ENCODE results near the gene CAND2. TPM values are rescaled to one million over a fixed set of nuclear protein-coding genes. Genes with fewer than 3 reads are reported as not detected.

Gene CAND2
- total and polyA plus RNA-seq, 4 donors: 0.38 to 1.6 (median 0.92) TPM

DNA sequence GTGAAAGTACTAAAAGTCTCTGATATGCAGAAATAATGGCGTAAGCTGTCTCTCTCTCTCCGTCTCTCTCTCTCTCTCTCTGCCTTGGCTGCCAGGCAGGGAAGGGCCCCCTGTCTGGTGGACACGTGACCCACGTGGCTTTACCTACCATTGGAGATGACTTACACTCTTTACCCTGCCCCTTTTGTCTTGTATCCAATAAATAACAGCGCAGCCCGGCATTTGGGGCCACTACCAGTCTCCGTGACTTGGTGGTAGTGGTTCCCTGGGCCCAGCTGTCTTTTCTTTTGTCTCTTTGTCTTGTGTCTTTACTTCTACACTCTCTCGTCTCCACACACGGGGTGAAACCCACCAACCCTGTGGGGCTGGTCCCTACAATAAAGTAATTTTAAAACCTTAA, 25.2 kb upstream of the CAND2 start:
- no peak overlapping the region for H3K27ac ChIP-seq (ENCODE audit: low read depth in 1 of 2, low read length in 2 of 2)
- H3K4me3 ChIP-seq (ENCODE audit: low read depth in 1 of 3, low read length in 3 of 3): no peak overlapping the region
- no peaks in the 10 kb centered on the region for H3K27me3 ChIP-seq (ENCODE audit: control insufficient read depth in 4 of 4, insufficient read depth in 4 of 4, low read length in 3 of 4)
- WGBS: 90% methylated on average over 9 of the region's 9 CpGs
- no peaks in the 10 kb centered on the region for H3K9me3 ChIP-seq (ENCODE audit: control insufficient read depth in 4 of 4, low read length in 3 of 4)
- H3K9ac ChIP-seq (ENCODE audit: low read depth in 1 of 2, low read length in 2 of 2): no peak overlapping the region
- DNase-seq (ENCODE audit: low spot score): no peak
- no peaks in the 10 kb centered on the region for H3K4me1 ChIP-seq (ENCODE audit: control insufficient read depth in 4 of 4, insufficient read depth in 4 of 4, low read length in 3 of 4)
- H3K36me3 ChIP-seq (ENCODE audit: control insufficient read depth in 4 of 4, insufficient read depth in 3 of 4, low read depth in 1 of 4, low read length in 3 of 4): no peaks in the 10 kb centered on the region
- TF ChIP-seq JUND (IDR thresholded peaks at IDR 0.05): no peak
- TF ChIP-seq HNF4A (conservative IDR thresholded peaks at IDR 0.05): no peak
- TF ChIP-seq SP1 (IDR thresholded peaks at IDR 0.05): no peak
- TF ChIP-seq MAX (IDR thresholded peaks at IDR 0.05): no peak
- TF ChIP-seq HNF4G (IDR thresholded peaks at IDR 0.05): no peak
- TF ChIP-seq EGR1 (IDR thresholded peaks at IDR 0.05; ENCODE audit: low read depth in 2 of 2): no peak
- no peak for TF ChIP-seq FOXA2 (IDR thresholded peaks at IDR 0.05)
- no peak for TF ChIP-seq FOXA1 (IDR thresholded peaks at IDR 0.05)
- TF ChIP-seq GABPA (IDR thresholded peaks at IDR 0.05 in 1 of 2, conservative IDR thresholded peaks at IDR 0.05 in 1 of 2): no peak
- TF ChIP-seq, protein P1, sequence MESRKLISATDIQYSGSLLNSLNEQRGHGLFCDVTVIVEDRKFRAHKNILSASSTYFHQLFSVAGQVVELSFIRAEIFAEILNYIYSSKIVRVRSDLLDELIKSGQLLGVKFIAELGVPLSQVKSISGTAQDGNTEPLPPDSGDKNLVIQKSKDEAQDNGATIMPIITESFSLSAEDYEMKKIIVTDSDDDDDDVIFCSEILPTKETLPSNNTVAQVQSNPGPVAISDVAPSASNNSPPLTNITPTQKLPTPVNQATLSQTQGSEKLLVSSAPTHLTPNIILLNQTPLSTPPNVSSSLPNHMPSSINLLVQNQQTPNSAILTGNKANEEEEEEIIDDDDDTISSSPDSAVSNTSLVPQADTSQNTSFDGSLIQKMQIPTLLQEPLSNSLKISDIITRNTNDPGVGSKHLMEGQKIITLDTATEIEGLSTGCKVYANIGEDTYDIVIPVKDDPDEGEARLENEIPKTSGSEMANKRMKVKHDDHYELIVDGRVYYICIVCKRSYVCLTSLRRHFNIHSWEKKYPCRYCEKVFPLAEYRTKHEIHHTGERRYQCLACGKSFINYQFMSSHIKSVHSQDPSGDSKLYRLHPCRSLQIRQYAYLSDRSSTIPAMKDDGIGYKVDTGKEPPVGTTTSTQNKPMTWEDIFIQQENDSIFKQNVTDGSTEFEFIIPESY (IDR thresholded peaks at IDR 0.05): no peak
- TF ChIP-seq, protein P2, sequence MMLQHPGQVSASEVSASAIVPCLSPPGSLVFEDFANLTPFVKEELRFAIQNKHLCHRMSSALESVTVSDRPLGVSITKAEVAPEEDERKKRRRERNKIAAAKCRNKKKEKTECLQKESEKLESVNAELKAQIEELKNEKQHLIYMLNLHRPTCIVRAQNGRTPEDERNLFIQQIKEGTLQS (IDR thresholded peaks at IDR 0.05): no peak
- no peak for TF ChIP-seq YY1 (IDR thresholded peaks at IDR 0.05)
- TF ChIP-seq TAF1 (conservative IDR thresholded peaks at IDR 0.05): no peak
- TF ChIP-seq NR2F2 (IDR thresholded peaks at IDR 0.05): no peak
- TF ChIP-seq, protein P3, sequence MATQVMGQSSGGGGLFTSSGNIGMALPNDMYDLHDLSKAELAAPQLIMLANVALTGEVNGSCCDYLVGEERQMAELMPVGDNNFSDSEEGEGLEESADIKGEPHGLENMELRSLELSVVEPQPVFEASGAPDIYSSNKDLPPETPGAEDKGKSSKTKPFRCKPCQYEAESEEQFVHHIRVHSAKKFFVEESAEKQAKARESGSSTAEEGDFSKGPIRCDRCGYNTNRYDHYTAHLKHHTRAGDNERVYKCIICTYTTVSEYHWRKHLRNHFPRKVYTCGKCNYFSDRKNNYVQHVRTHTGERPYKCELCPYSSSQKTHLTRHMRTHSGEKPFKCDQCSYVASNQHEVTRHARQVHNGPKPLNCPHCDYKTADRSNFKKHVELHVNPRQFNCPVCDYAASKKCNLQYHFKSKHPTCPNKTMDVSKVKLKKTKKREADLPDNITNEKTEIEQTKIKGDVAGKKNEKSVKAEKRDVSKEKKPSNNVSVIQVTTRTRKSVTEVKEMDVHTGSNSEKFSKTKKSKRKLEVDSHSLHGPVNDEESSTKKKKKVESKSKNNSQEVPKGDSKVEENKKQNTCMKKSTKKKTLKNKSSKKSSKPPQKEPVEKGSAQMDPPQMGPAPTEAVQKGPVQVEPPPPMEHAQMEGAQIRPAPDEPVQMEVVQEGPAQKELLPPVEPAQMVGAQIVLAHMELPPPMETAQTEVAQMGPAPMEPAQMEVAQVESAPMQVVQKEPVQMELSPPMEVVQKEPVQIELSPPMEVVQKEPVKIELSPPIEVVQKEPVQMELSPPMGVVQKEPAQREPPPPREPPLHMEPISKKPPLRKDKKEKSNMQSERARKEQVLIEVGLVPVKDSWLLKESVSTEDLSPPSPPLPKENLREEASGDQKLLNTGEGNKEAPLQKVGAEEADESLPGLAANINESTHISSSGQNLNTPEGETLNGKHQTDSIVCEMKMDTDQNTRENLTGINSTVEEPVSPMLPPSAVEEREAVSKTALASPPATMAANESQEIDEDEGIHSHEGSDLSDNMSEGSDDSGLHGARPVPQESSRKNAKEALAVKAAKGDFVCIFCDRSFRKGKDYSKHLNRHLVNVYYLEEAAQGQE (IDR thresholded peaks at IDR 0.05): no peak

GRCh38 chr3:12772462-12772861, 24.0 kb upstream of the CAND2 start:
- Histone ChIP-seq H3K36me3 (ENCODE audit: control insufficient read depth in 4 of 4, insufficient read depth in 3 of 4, low read depth in 1 of 4, low read length in 3 of 4) (no peaks in the 10 kb centered on the region), H3K27ac (ENCODE audit: low read depth in 1 of 2, low read length in 2 of 2) (no peak overlapping the region), H3K9me3 (ENCODE audit: control insufficient read depth in 4 of 4, low read length in 3 of 4) (no peaks in the 10 kb centered on the region), H3K9ac (ENCODE audit: low read depth in 1 of 2, low read length in 2 of 2) (no peak overlapping the region), H3K27me3 (ENCODE audit: control insufficient read depth in 4 of 4, insufficient read depth in 4 of 4, low read length in 3 of 4) (no peaks in the 10 kb centered on the region), H3K4me3 (ENCODE audit: low read depth in 1 of 3, low read length in 3 of 3) (no peak overlapping the region), H3K4me1 (ENCODE audit: control insufficient read depth in 4 of 4, insufficient read depth in 4 of 4, low read length in 3 of 4) (no peaks in the 10 kb centered on the region)
- TF ChIP-seq FOXA1 (IDR thresholded peaks at IDR 0.05) (no peak), CTCF (IDR thresholded peaks at IDR 0.05; ENCODE audit: low read depth, low read length, missing input control) (no peak), NR2F2 (IDR thresholded peaks at IDR 0.05) (no peak), FOXA2 (IDR thresholded peaks at IDR 0.05) (no peak), TAF1 (conservative IDR thresholded peaks at IDR 0.05) (no peak), EGR1 (IDR thresholded peaks at IDR 0.05; ENCODE audit: low read depth in 2 of 2) (no peak), SP1 (IDR thresholded peaks at IDR 0.05) (no peak), JUND (IDR thresholded peaks at IDR 0.05) (no peak), RAD21 (IDR thresholded peaks at IDR 0.05) (no peak), YY1 (IDR thresholded peaks at IDR 0.05) (no peak), HNF4A (conservative IDR thresholded peaks at IDR 0.05) (no peak), MAX (IDR thresholded peaks at IDR 0.05) (no peak)
- TF ChIP-seq, protein P2 (IDR thresholded peaks at IDR 0.05): no peak
- DNase-seq (ENCODE audit: low spot score): no peak
- WGBS: 81% methylated on average over 5 of the region's 5 CpGs

All from liver (tissue), 9 donors.